Epithelial cell of esophagus (primary cell): ENCODE measurements around the gene PHOSPHO1.

Experiments
- DNase-seq: peaks from one replicate; pipeline ENCODE4 v3.0.0; 2010; ENCODE audit warnings: low read depth
- H3K4me3 ChIP-seq: 2 replicates; pipeline ENCODE4 v1.5.1; 2011; ENCODE audit warnings: mild to moderate bottlenecking, low read length, control low read depth
- CTCF ChIP-seq: IDR thresholded peaks from 2 replicates; pipeline ENCODE4 v1.5.1; 2011; ENCODE audit warnings: low read depth, mild to moderate bottlenecking, low read length, control low read depth, inconsistent platforms; ENCODE audit not compliant: insufficient read depth; ENCODE audit errors: missing control alignments

Gene PHOSPHO1

GRCh38 chr17:49198211-49198610, 32.4 kb downstream of the PHOSPHO1 start:
- H3K4me3 ChIP-seq, result no peak overlapping the region
- TF ChIP-seq CTCF, result no peak
- no peak for DNase-seq

DNA sequence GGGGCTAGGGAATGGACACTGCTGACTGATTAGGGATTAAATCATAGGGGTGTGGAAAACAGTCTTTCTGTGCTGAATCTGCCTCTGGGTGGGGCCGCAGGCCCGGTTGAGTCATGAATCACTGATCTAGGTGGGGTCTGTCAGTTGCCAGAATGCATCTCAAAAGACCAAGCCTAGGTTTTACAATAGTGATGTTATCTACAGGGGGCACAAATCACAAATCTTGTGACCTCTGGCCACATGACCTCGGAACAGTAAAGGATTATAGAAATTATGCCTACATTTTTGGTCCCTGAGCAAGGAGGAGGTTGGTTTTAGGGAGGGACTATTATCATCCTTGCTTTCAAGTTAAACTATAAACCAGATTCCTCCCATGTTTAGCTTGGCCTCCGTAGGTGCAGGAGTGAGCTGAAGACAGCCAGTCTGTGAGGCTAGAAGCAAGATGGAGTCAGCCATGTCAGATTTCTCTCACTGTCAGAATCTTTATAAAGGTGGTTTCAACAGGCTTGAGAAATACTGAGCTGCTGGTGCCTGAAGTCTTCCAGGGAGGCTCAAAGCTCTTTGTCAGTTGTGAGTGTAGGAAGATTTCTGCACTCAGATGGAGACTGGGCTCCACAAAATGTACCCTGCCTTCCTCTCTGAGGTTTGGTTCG, 33.1 kb downstream of the PHOSPHO1 start:
- peak; percentile 44 for DNase-seq
- TF ChIP-seq CTCF, result no peak
- no peak overlapping the region for H3K4me3 ChIP-seq

GRCh38 chr17:49196520-49196919, 34.1 kb downstream of the PHOSPHO1 start:
- H3K4me3 ChIP-seq, result no peak overlapping the region
- TF ChIP-seq CTCF, result no peak
- DNase-seq, result no peak

DNA sequence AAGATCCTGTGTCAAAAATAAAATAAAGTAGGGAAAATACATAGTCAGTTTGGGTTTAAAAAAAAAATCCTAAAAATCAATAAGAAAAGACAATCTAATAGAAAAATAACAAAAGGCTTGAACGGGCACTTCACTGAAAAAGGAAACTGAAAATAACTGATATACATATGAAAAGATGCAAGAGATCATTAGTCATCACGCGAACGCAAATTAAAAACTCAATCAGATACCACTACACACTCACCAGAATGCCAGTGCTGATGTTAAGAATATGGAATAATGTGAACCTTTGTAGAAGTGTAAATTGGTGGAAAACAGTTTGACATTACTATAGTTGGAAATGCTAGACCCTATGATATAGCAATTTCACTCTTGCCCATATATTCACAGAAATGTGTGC, 34.8 kb downstream of the PHOSPHO1 start:
- no peak overlapping the region for H3K4me3 ChIP-seq
- TF ChIP-seq CTCF, result no peak
- no peak for DNase-seq

- DNase-seq, result no peak
- H3K4me3 ChIP-seq, result no peak overlapping the region
- no peak for TF ChIP-seq CTCF
These were observed 36.3 kb downstream of the PHOSPHO1 start for GRCh38 chr17:49194297-49194607.

DNA sequence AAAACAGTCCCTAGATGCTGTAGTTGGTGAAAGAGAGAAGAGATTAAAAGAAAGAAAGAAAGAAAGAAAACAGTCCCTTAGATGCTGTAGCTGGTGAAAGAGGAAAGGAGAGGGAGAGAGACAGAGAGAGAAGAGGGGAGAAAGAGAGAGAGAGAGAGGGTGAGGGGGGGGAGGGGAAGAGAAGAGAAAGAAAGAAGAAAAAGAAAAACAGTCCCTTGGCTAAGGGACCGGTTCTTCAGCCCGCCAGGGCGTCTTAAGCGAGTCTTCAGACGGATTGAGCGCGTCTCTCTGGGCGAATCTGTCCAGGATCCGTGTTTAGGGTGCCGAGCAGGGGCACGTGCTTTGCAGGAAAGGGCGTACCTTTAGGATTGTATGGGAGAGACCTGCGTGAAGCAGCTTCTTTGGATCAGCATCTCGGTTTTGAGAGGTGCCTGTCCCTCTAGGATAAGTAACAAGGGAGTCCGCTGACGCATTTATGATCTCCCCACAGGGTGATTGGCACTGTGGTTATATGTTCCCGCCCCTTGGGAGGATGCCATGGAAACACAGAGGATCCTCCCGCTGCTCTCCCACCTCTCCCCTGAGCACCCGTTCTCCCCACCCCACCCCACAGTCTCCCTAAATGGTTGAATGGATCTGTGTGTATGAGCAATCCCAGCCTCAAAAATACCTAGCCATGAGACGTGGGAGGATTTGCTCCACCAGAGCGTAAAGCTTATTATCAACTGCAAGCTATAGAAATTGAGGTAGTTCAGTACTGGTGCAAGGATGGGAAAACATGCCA, 36.9 kb downstream of the PHOSPHO1 start:
- TF ChIP-seq CTCF, result no peak
- peak overlapping the region; percentile 82 for H3K4me3 ChIP-seq
- peak; percentile 65 for DNase-seq
